ENCODE data around the gene EYS.
"Not testable (repeated sequence)": the region's sequence is repeated elsewhere in the genome, so short reads cannot be mapped to it uniquely, and the experiment has no call there.

Gene EYS

DNA sequence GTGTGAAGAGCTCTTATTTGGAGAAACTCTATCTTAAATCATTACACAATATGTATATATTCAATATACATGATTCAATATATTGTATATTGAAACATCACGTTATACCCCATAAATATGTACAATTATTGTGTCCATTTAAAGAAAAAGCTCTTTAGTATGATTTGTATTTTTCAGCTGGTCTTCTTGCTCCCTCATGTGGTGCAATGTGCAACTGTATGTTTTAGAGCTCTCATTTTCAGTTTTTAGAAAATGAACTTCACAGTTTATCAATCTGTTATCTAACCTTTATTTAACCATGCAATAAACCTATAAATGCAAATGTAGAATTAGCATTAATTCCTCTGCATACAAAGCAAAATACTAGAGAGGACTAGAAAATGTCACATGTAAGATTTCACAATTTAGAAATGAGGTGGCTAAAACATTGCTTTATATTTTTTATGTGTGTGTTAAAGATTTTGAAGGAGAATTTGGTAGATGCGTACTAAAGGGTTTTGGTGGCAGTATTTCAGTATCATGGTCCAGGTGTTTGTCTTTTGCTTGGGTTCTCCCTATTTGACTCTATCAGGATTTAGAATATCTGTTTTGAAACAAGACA lies 1904.3 kb downstream of the EYS start:
- Histone ChIP-seq H3K4me1 (ENCODE audit: control insufficient read depth, insufficient read depth, low read length, unreplicated experiment) (peaks cover 42% of the 10 kb centered on the region), H3K27me3 (ENCODE audit: insufficient read depth, low read length) (no peaks in the 10 kb centered on the region), H3K4me3 (ENCODE audit: low read depth, low read length) (no peak overlapping the region), H3K36me3 (ENCODE audit: insufficient read depth, low read length) (no peaks in the 10 kb centered on the region), H3K79me2 (ENCODE audit: control insufficient read depth, insufficient read depth, low read length, unreplicated experiment) (no peaks in the 10 kb centered on the region), H2AFZ (ENCODE audit: low read length, unreplicated experiment) (no peak overlapping the region), H3K27ac (ENCODE audit: low read depth, low read length) (no peak overlapping the region)

DNA sequence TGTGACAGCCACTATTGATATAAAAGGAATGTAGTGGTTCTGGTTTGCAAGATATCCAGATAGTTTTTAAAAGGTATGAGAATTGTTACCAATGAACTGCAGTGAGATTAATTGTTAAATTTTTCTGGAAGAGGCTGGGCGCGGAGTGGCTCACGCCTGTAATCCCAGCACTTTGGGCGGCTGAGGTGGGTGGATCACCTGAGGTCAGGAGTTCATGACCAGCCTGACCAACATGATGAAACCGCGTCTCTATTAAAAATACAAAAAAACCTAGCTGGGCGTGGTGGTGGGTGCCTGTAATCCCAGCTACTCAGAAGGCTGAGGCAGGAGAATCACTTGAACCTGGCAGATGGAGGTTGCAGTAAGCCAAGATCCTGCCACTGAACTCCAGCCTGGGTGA lies 1906.6 kb downstream of the EYS start:
- not testable (repeated sequence) for H3K4me3 ChIP-seq (ENCODE audit: low read depth, low read length); H2AFZ ChIP-seq (ENCODE audit: low read length, unreplicated experiment); H3K36me3 ChIP-seq (ENCODE audit: insufficient read depth, low read length); H3K79me2 ChIP-seq (ENCODE audit: control insufficient read depth, insufficient read depth, low read length, unreplicated experiment); H3K27me3 ChIP-seq (ENCODE audit: insufficient read depth, low read length); H3K27ac ChIP-seq (ENCODE audit: low read depth, low read length)
- peaks cover 24% of the 10 kb centered on the region for H3K4me1 ChIP-seq (ENCODE audit: control insufficient read depth, insufficient read depth, low read length, unreplicated experiment)

DNA sequence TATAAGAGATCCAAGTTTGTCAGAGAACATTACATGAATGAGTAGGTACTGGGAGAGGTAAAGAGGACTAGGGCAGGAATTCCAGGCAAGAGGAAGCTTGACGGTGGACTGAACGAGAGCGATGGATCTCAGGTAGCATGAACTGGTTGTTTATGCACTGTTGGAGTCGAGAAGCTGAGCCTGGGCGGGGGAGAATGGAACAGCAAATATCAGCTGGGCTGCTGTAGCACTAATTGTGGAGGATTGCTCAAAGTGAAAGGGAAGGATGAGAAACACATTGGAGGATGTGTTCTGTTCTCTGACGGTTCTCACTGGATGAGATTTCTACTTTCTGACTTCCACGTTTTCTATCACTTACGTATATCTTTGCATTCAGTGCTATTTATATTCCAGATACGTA lies 1907.2 kb downstream of the EYS start:
- no peaks in the 10 kb centered on the region for H3K36me3 ChIP-seq (ENCODE audit: insufficient read depth, low read length)
- H3K27me3 ChIP-seq (ENCODE audit: insufficient read depth, low read length) = no peaks in the 10 kb centered on the region
- H3K79me2 ChIP-seq (ENCODE audit: control insufficient read depth, insufficient read depth, low read length, unreplicated experiment) = no peaks in the 10 kb centered on the region
- H3K4me1 ChIP-seq (ENCODE audit: control insufficient read depth, insufficient read depth, low read length, unreplicated experiment) = peaks cover 18% of the 10 kb centered on the region
- no peak overlapping the region for H3K4me3 ChIP-seq (ENCODE audit: low read depth, low read length)
- no peak overlapping the region for H3K27ac ChIP-seq (ENCODE audit: low read depth, low read length)
- no peak overlapping the region for H2AFZ ChIP-seq (ENCODE audit: low read length, unreplicated experiment)

DNA sequence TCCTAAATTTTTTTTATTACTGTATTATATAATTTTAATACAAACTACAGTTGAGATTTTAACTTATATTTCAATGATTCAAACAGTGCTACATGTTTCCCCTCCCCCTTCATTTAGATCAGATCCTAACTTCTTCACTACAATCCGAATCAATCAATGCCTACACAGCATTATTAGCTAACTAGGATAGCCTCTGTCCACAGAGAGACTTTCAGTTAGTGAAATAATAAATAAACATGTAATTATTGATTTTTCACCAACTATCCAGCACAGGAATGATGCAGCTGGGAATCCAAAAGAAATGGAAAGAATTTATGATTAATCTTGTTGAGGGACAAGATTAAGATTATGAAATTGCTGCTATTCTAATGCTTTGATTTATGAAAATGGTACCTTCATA lies 1907.7 kb downstream of the EYS start:
- Histone ChIP-seq H3K4me3 (ENCODE audit: low read depth, low read length) (no peak overlapping the region), H3K79me2 (ENCODE audit: control insufficient read depth, insufficient read depth, low read length, unreplicated experiment) (no peaks in the 10 kb centered on the region), H3K27ac (ENCODE audit: low read depth, low read length) (no peak overlapping the region), H3K36me3 (ENCODE audit: insufficient read depth, low read length) (no peaks in the 10 kb centered on the region), H3K27me3 (ENCODE audit: insufficient read depth, low read length) (no peaks in the 10 kb centered on the region), H2AFZ (ENCODE audit: low read length, unreplicated experiment) (no peak overlapping the region), H3K4me1 (ENCODE audit: control insufficient read depth, insufficient read depth, low read length, unreplicated experiment) (peaks cover 13% of the 10 kb centered on the region)

DNA sequence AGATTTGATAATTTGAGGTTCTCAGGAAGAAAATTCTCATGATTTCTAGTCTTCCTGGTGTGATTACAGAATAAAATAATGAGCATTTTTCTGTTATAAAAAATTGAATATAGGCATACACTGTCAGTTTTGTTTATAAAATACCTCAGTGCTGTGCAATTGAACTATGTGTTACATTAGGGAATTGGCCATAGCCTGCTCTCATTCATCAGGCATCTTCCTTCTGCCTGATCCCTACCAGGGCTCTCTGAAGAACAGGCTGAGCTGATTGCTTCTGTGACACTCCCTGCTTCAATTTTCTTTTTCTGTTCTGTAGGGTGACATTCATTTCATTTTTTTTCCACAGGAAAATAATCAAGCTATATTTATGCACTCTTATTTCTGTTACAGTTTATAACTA lies 1908.6 kb downstream of the EYS start:
- Histone ChIP-seq H3K27me3 (ENCODE audit: insufficient read depth, low read length) (no peaks in the 10 kb centered on the region), H3K4me3 (ENCODE audit: low read depth, low read length) (no peak overlapping the region), H3K4me1 (ENCODE audit: control insufficient read depth, insufficient read depth, low read length, unreplicated experiment) (peaks cover 12% of the 10 kb centered on the region), H3K27ac (ENCODE audit: low read depth, low read length) (no peak overlapping the region), H3K79me2 (ENCODE audit: control insufficient read depth, insufficient read depth, low read length, unreplicated experiment) (no peaks in the 10 kb centered on the region), H3K36me3 (ENCODE audit: insufficient read depth, low read length) (no peaks in the 10 kb centered on the region), H2AFZ (ENCODE audit: low read length, unreplicated experiment) (no peak overlapping the region)

DNA sequence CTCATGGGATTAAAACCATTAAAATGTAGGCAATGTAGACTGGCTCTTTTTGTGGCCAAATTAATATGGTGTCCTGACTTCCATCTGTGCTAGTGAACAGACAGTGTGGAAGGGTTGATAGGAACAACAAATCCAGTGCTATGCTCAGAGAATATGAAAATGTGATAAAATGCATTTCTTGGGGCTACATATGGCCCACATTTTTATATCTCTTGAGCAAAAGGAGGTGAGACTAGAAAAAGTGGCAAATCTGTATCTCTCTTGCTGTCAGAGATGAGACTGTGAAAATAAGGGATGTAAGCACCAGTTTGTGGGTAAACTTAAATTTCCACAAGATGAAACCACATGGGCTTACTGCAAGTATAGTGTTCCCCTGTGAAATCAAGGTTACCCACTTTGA lies 1909.3 kb downstream of the EYS start:
- Histone ChIP-seq H3K79me2 (ENCODE audit: control insufficient read depth, insufficient read depth, low read length, unreplicated experiment) (no peaks in the 10 kb centered on the region), H3K4me1 (ENCODE audit: control insufficient read depth, insufficient read depth, low read length, unreplicated experiment) (peaks cover 12% of the 10 kb centered on the region), H3K27ac (ENCODE audit: low read depth, low read length) (no peak overlapping the region), H3K27me3 (ENCODE audit: insufficient read depth, low read length) (no peaks in the 10 kb centered on the region), H3K36me3 (ENCODE audit: insufficient read depth, low read length) (no peaks in the 10 kb centered on the region), H2AFZ (ENCODE audit: low read length, unreplicated experiment) (no peak overlapping the region), H3K4me3 (ENCODE audit: low read depth, low read length) (no peak overlapping the region)

DNA sequence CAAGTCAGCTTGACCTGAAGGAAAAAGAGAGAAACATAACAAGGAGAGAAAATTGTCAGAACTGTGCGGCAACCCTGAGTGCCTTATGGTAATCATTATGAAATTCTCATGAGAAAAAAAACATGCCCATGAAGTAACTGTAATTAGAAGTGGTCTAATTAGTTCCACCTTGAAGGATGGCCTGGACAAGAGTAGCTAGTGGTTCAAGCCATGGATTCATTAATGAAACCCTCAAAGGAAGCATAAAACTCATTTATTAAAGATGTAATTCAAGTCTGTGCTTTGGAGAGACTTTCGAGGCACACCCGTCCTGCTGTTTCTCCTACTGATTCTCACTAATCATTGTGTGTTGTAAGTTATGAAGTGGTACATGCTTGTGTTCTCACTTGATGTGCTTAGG lies 1911.2 kb downstream of the EYS start:
- Histone ChIP-seq H3K27me3 (ENCODE audit: insufficient read depth, low read length) (no peaks in the 10 kb centered on the region), H3K27ac (ENCODE audit: low read depth, low read length) (no peak overlapping the region), H2AFZ (ENCODE audit: low read length, unreplicated experiment) (no peak overlapping the region), H3K79me2 (ENCODE audit: control insufficient read depth, insufficient read depth, low read length, unreplicated experiment) (no peaks in the 10 kb centered on the region), H3K36me3 (ENCODE audit: insufficient read depth, low read length) (no peaks in the 10 kb centered on the region), H3K4me1 (ENCODE audit: control insufficient read depth, insufficient read depth, low read length, unreplicated experiment) (peaks cover 11% of the 10 kb centered on the region), H3K4me3 (ENCODE audit: low read depth, low read length) (no peak overlapping the region)

DNA sequence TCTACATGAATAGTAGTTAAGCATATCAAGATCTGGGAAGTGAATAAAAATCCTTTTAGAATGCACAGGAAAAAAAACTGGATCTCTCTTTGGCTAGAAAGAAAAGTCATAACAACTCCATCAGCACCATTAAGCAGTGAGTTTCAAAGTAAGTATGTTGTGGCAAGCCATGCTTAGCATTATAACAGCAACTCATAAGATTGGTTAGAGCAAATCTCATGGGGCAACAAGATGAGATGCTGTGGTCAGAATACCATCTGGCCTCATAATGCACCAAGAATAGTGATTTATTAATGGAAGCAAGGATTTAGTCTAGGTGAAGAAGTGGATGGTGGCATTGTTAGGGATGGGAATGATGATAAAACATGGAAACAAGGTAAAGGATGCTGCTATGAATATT lies 1912.0 kb downstream of the EYS start:
- H3K27ac ChIP-seq (ENCODE audit: low read depth, low read length) = no peak overlapping the region
- no peaks in the 10 kb centered on the region for H3K36me3 ChIP-seq (ENCODE audit: insufficient read depth, low read length)
- no peak overlapping the region for H2AFZ ChIP-seq (ENCODE audit: low read length, unreplicated experiment)
- no peaks in the 10 kb centered on the region for H3K27me3 ChIP-seq (ENCODE audit: insufficient read depth, low read length)
- no peaks in the 10 kb centered on the region for H3K79me2 ChIP-seq (ENCODE audit: control insufficient read depth, insufficient read depth, low read length, unreplicated experiment)
- peaks cover 11% of the 10 kb centered on the region for H3K4me1 ChIP-seq (ENCODE audit: control insufficient read depth, insufficient read depth, low read length, unreplicated experiment)
- no peak overlapping the region for H3K4me3 ChIP-seq (ENCODE audit: low read depth, low read length)

DNA sequence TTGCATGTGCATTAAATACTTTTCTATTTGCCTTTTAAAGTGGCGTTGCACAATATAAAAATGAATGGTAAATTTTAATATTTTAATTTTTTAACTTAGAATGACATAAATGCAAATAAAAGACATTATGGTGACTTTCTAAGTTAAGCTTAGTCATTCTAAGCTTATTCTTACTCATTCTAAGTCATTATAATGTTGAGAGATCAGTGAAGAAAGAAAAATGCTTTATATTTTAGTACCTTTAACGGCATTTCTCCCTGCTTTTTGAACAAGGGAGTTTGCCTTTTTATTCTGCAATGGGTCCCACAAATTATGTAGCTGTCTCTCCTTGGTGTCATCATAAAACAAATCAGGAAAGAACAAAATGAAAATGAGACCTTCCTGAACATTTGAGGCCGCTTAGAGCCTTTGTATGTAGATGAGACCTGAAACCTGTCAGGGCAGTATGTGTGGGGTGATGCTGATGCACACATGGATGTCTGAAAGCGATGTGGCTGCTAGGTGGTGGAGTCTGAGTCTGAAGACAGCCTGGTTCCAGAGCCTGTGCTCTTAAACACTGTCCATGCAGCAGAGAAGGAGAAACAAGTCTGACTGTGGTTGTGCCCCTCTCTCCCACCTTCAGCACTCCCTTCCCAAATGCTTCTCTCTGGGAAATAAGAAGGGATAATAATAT lies 1913.4 kb downstream of the EYS start:
- Histone ChIP-seq H3K4me1 (ENCODE audit: control insufficient read depth, insufficient read depth, low read length, unreplicated experiment) (peaks cover 11% of the 10 kb centered on the region), H3K36me3 (ENCODE audit: insufficient read depth, low read length) (no peaks in the 10 kb centered on the region), H3K4me3 (ENCODE audit: low read depth, low read length) (no peak overlapping the region), H3K27ac (ENCODE audit: low read depth, low read length) (no peak overlapping the region), H3K27me3 (ENCODE audit: insufficient read depth, low read length) (no peaks in the 10 kb centered on the region), H2AFZ (ENCODE audit: low read length, unreplicated experiment) (no peak overlapping the region), H3K79me2 (ENCODE audit: control insufficient read depth, insufficient read depth, low read length, unreplicated experiment) (no peaks in the 10 kb centered on the region)

DNA sequence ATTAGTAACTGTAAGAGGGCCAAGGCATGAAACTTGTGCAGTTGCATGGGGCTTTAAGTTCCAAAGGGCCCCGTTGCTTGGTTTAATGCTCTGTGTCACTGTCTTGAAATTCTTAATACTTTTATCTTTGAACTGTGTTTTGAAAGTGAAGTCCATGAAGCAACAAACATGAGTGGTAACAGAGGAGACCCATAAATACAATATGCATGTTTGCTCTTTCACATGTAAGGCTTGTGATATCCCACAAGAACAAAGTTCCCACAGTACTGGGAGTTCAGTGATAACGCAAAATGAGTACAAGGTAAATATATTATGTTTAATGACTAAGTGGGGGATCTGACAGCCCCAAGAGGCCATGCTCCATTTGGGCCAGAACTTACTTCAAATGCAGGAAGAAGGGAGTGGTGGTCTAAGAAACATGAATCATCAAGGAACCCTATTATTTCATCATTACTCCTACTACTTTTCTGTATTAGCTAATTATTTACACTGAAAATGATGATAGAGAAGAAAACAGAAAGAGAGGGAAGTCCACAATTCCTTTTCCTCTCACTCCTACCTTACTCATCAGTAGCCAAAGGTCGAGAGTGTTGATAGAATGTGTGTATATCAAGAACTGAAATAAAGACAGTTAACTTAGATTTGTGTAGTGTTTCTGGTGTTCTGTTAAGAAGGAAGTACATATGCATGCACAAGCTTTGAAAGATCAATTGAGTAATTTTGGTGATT lies 1914.1 kb downstream of the EYS start:
- Histone ChIP-seq H3K4me1 (ENCODE audit: control insufficient read depth, insufficient read depth, low read length, unreplicated experiment) (peaks cover 11% of the 10 kb centered on the region), H3K27ac (ENCODE audit: low read depth, low read length) (no peak overlapping the region), H3K27me3 (ENCODE audit: insufficient read depth, low read length) (no peaks in the 10 kb centered on the region), H2AFZ (ENCODE audit: low read length, unreplicated experiment) (no peak overlapping the region), H3K79me2 (ENCODE audit: control insufficient read depth, insufficient read depth, low read length, unreplicated experiment) (no peaks in the 10 kb centered on the region), H3K4me3 (ENCODE audit: low read depth, low read length) (no peak overlapping the region), H3K36me3 (ENCODE audit: insufficient read depth, low read length) (no peaks in the 10 kb centered on the region)

DNA sequence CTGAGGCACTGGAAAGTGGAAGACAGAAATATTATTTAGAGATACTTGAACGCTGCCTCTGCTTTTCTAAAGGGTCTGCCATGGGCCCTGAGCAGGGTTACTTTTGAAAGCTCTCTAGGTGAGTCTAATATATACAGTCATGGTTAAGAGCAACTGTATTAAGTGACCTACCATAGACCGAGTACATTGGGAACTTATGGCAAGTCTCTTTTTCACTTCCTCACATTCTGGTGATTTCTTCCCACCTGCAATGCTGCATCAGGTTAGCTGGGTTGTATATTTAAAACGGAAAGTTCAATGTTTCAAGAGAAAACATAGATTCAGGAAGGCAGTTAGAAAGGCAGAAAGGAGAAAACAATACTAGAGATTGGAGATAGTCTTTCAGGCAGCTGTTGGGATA lies 1916.7 kb downstream of the EYS start:
- H3K36me3 ChIP-seq (ENCODE audit: insufficient read depth, low read length) = no peaks in the 10 kb centered on the region
- H3K27me3 ChIP-seq (ENCODE audit: insufficient read depth, low read length) = no peaks in the 10 kb centered on the region
- no peaks in the 10 kb centered on the region for H3K79me2 ChIP-seq (ENCODE audit: control insufficient read depth, insufficient read depth, low read length, unreplicated experiment)
- H3K4me3 ChIP-seq (ENCODE audit: low read depth, low read length) = no peak overlapping the region
- no peak overlapping the region for H3K27ac ChIP-seq (ENCODE audit: low read depth, low read length)
- H2AFZ ChIP-seq (ENCODE audit: low read length, unreplicated experiment) = no peak overlapping the region
- H3K4me1 ChIP-seq (ENCODE audit: control insufficient read depth, insufficient read depth, low read length, unreplicated experiment) = peaks cover 11% of the 10 kb centered on the region
